ENCODE data around the gene USP48.

The USP48 gene

GRCh38 chr1:21743476-21743875, 39.5 kb downstream of the USP48 start:
- DNase-seq: no peak

GRCh38 chr1:21742578-21742977, 40.4 kb downstream of the USP48 start:
- DNase-seq: no peak

GRCh38 chr1:21741206-21741605, 41.7 kb downstream of the USP48 start:
- no peak for DNase-seq

GRCh38 chr1:21736876-21737275, 46.1 kb downstream of the USP48 start:
- DNase-seq: no peak

- no peak for DNase-seq
Observed at GRCh38 chr1:21736011-21736410, 46.9 kb downstream of the USP48 start.

GRCh38 chr1:21734526-21734925, 48.4 kb downstream of the USP48 start:
- no peak for DNase-seq

- no peak for DNase-seq
Observed at GRCh38 chr1:21732664-21733063, 50.3 kb downstream of the USP48 start.

GRCh38 chr1:21725748-21726392, 57.1 kb downstream of the USP48 start:
- no peak for DNase-seq

- DNase-seq: no peak
Observed at GRCh38 chr1:21724570-21724969, 58.4 kb downstream of the USP48 start.

- no peak for DNase-seq
Observed at GRCh38 chr1:21724098-21724497, 58.9 kb downstream of the USP48 start.

GRCh38 chr1:21721295-21721985, 61.5 kb downstream of the USP48 start:
- DNase-seq: no peak

GRCh38 chr1:21716169-21716568, 66.8 kb downstream of the USP48 start:
- DNase-seq: no peak

GRCh38 chr1:21707891-21708290, 75.1 kb downstream of the USP48 start:
- no peak for DNase-seq

- DNase-seq: no peak
Observed at GRCh38 chr1:21707086-21707840, 75.7 kb downstream of the USP48 start.

GRCh38 chr1:21706151-21706835, 76.7 kb downstream of the USP48 start:
- no peak for DNase-seq

- no peak for DNase-seq
Observed at GRCh38 chr1:21705303-21705980, 77.5 kb downstream of the USP48 start.

GRCh38 chr1:21704145-21704544, 78.8 kb downstream of the USP48 start:
- no peak for DNase-seq

- no peak for DNase-seq
Observed at GRCh38 chr1:21703318-21703963, 79.5 kb downstream of the USP48 start.

- DNase-seq: no peak
Observed at GRCh38 chr1:21702780-21703179, 80.2 kb downstream of the USP48 start.

- no peak for DNase-seq
Observed at GRCh38 chr1:21701401-21701800, 81.5 kb downstream of the USP48 start.

- DNase-seq: no peak
Observed at GRCh38 chr1:21700094-21700493, 82.9 kb downstream of the USP48 start.

- DNase-seq: no peak
Observed at GRCh38 chr1:21696931-21697330, 86.0 kb downstream of the USP48 start.
